NK-92 (cell line): Measurements from ENCODE around the gene ADCY1.

ENCODE experiments used
- DNase-seq: peaks from one replicate; lab custom pipeline; 2025; ENCODE audit not compliant: unreplicated experiment; lab: John Stamatoyannopoulos, UW

The ADCY1 gene

GRCh38 chr7:45689011-45689796 is 115.0 kb downstream of the ADCY1 start:
- DNase-seq, result no peak

- DNase-seq, result no peak
These were observed 115.9 kb downstream of the ADCY1 start for GRCh38 chr7:45689797-45690761.

GRCh38 chr7:45690762-45691150 is 116.6 kb downstream of the ADCY1 start:
- no peak for DNase-seq

- no peak for DNase-seq
These were observed 117.0 kb downstream of the ADCY1 start for GRCh38 chr7:45691155-45691656.

GRCh38 chr7:45692031-45692430 is 117.9 kb downstream of the ADCY1 start:
- DNase-seq, result no peak

- no peak for DNase-seq
These were observed 121.3 kb downstream of the ADCY1 start for GRCh38 chr7:45695249-45695995.

- no peak for DNase-seq
These were observed 122.3 kb downstream of the ADCY1 start for GRCh38 chr7:45696476-45696875.

GRCh38 chr7:45697576-45698136 is 123.5 kb downstream of the ADCY1 start:
- no peak for DNase-seq

GRCh38 chr7:45698303-45699014 is 124.3 kb downstream of the ADCY1 start:
- no peak for DNase-seq

GRCh38 chr7:45699015-45699309 is 124.8 kb downstream of the ADCY1 start:
- no peak for DNase-seq

GRCh38 chr7:45699726-45700390 is 125.7 kb downstream of the ADCY1 start:
- no peak for DNase-seq

GRCh38 chr7:45700556-45700955 is 126.4 kb downstream of the ADCY1 start:
- DNase-seq, result no peak

- DNase-seq, result no peak
These were observed 127.7 kb downstream of the ADCY1 start for GRCh38 chr7:45701701-45702510.

- DNase-seq, result no peak
These were observed 128.6 kb downstream of the ADCY1 start for GRCh38 chr7:45702751-45703150.

GRCh38 chr7:45703373-45703821 is 129.2 kb downstream of the ADCY1 start:
- no peak for DNase-seq

- DNase-seq, result no peak
These were observed 129.9 kb downstream of the ADCY1 start for GRCh38 chr7:45703911-45704682.

- DNase-seq, result no peak
These were observed 130.5 kb downstream of the ADCY1 start for GRCh38 chr7:45704683-45705016.
